ENCODE data around the gene MIB2.

The MIB2 gene

DNA sequence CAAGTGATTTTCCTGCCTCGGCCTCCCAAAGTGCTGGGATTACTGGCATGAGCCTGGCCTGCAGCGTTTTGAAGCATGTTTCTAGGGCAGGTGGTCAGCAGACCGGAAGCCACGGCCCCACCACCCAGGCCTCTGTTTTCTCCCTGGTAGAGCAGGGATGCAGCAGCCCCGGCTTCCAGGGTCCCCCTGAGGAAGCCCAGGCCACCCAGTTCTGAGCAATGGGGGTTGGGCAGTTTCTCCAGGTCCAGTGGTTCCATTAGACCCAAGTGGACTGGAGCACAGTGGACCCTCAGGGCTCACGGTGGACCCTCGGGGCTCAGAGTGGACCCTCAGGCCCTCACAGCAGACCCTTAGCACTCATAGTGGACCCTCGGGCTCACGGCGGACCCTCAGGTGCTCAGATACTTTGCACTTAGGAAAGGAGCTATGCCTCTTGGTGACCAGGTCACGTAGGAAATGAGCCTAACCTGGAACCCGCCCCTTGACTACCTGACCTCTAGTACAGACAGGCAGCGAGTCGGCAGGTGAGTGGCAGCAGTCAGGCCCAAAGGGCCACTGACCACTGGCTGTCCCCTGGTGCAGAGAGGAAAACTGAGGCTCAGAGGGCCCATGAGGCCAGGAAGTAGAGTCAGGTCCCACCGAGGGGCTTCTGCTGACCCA is 10.8 kb upstream of the MIB2 start:
- Histone ChIP-seq H3K36me3 (ENCODE audit: control insufficient read depth, insufficient read depth, low read length) (no peaks in the 10 kb centered on the region), H3K9me3 (ENCODE audit: control insufficient read depth, low read length) (no peaks in the 10 kb centered on the region), H3K27me3 (ENCODE audit: control insufficient read depth, insufficient read depth, low read length, poor library complexity, severe bottlenecking) (peaks cover 42% of the 10 kb centered on the region), H3K27ac (ENCODE audit: insufficient read depth, low read depth, low read length, poor library complexity, severe bottlenecking) (no peak overlapping the region), H3K4me1 (ENCODE audit: control insufficient read depth, insufficient read depth, low read length) (no peaks in the 10 kb centered on the region), H3K4me3 (ENCODE audit: insufficient read depth, low read depth, low read length) (no peak overlapping the region)
- 84 to 86% methylated on average over 15 of the region's 15 CpGs for WGBS, 2 experiments

DNA sequence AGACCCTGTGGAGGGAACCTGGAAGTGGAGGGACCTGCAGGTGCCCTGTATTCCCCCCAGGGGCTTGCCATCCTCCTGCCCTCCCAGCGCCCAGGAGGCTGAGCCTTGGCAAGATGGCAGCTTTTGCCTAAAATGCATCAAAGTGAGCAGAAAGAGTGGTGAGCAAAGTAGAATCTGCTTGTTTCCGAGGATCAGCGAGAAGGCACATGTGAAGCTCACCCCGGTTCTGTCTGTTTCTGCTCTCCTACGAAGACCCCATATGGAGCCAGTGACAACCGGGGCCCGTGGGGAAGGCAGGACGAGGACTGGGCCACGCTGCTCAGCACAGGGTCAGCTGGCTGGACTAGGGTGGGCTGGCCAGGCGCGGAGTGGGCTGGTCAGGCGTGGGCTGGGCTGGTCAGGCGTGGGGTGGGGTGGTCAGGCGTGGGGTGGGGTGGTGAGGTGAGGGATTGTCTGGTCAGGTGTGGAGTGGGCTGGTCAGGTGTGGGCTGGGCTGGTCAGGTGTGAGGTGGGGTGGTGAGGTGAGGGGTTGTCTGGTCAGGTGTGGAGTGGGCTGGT is 10.2 kb upstream of the MIB2 start:
- H3K4me1 ChIP-seq (ENCODE audit: control insufficient read depth, insufficient read depth, low read length), result no peaks in the 10 kb centered on the region
- H3K4me3 ChIP-seq (ENCODE audit: insufficient read depth, low read depth, low read length), result no peak overlapping the region
- WGBS, 2 experiments, result 87% methylated on average over 14 of the region's 14 CpGs
- no peaks in the 10 kb centered on the region for H3K9me3 ChIP-seq (ENCODE audit: control insufficient read depth, low read length)
- peaks cover 40% of the 10 kb centered on the region for H3K27me3 ChIP-seq (ENCODE audit: control insufficient read depth, insufficient read depth, low read length, poor library complexity, severe bottlenecking)
- H3K36me3 ChIP-seq (ENCODE audit: control insufficient read depth, insufficient read depth, low read length), result no peaks in the 10 kb centered on the region
- no peak overlapping the region for H3K27ac ChIP-seq (ENCODE audit: insufficient read depth, low read depth, low read length, poor library complexity, severe bottlenecking)

DNA sequence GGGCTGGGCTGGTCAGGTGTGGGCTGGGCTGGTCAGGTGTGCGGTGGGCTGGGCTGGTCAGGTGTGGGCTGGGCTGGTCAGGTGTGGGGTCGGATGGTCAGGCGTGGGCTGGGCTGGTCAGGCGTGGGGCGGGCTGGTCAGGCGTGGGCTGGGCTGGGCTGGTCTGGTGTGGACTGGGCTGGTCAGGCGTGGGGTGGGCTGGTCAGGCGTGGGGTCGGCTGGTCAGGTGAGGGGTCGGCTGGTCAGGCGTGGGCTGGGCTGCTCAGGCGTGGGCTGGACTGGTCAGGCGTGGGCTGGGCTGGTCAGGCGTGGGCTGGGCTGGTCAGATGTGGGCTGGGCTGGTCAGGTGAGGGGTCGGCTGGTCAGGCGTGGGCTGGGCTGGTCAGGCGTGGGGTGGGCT is 9.6 kb upstream of the MIB2 start:
- no peaks in the 10 kb centered on the region for H3K36me3 ChIP-seq (ENCODE audit: control insufficient read depth, insufficient read depth, low read length)
- H3K4me1 ChIP-seq (ENCODE audit: control insufficient read depth, insufficient read depth, low read length), result no peaks in the 10 kb centered on the region
- H3K27ac ChIP-seq (ENCODE audit: insufficient read depth, low read depth, low read length, poor library complexity, severe bottlenecking), result no peak overlapping the region
- no peak overlapping the region for H3K4me3 ChIP-seq (ENCODE audit: insufficient read depth, low read depth, low read length)
- peaks cover 34% of the 10 kb centered on the region for H3K27me3 ChIP-seq (ENCODE audit: control insufficient read depth, insufficient read depth, low read length, poor library complexity, severe bottlenecking)
- H3K9me3 ChIP-seq (ENCODE audit: control insufficient read depth, low read length), result no peaks in the 10 kb centered on the region
- 90 to 91% methylated on average over 17 of the region's 17 CpGs for WGBS, 2 experiments

DNA sequence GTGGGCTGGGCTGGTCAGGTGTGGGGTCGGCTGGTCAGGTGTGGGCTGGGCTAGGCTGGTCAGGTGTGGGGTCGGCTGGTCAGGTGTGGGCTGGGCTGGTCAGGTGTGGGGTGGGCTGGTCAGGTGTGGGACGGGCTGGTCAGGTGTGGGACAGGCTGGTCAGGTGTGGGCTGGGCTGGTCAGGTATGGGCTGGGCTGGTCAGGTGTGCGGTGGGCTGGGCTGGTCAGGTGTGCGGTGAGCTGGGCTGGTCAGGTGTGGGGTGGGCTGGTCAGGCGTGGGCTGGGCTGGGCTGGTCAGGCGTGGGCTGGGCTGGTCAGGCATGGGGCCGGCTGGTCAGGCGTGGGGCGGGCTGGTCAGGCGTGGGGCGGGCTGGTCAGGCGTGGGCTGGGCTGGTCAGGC is 9.1 kb upstream of the MIB2 start:
- Histone ChIP-seq H3K4me1 (ENCODE audit: control insufficient read depth, insufficient read depth, low read length) (no peaks in the 10 kb centered on the region), H3K27ac (ENCODE audit: insufficient read depth, low read depth, low read length, poor library complexity, severe bottlenecking) (no peak overlapping the region), H3K27me3 (ENCODE audit: control insufficient read depth, insufficient read depth, low read length, poor library complexity, severe bottlenecking) (peaks cover 29% of the 10 kb centered on the region), H3K36me3 (ENCODE audit: control insufficient read depth, insufficient read depth, low read length) (no peaks in the 10 kb centered on the region), H3K9me3 (ENCODE audit: control insufficient read depth, low read length) (no peaks in the 10 kb centered on the region), H3K4me3 (ENCODE audit: insufficient read depth, low read depth, low read length) (no peak overlapping the region)
- whole genome bisulfite sequencing, 2 experiments, result 89 to 92% methylated on average over 13 of the region's 13 CpGs

DNA sequence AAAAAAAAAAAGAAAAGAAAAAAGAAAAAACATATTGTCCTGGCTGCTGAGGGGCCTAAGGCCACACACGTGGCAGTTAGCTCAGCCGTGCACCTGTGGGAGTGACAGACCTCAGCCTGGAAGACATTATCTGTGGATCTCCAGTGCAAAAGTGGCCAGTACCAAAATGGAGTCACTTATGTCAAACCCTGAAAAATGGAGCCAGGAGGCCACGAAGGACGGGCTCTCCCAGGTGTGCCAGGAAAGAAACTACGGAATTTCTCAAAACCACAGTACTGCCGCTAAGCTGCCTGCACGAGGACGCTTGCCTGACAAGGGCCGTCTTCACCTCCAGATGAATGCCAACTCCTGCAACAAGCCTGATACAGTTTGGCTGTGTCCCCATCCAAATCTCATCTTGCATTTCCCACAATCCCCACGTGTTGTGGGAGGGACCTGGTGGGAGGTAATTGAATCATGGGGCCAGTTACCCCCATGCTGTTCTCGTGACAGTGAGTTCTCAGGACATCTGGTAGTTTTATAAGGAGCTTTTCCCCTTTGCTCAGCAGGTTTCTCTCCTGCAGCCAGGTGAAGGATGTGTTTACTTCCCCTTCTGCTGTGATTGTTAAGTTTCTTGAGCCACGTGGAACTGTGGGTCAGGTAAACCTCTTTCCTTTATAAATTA is 5.3 kb upstream of the MIB2 start:
- H3K9me3 ChIP-seq (ENCODE audit: control insufficient read depth, low read length), result no peaks in the 10 kb centered on the region
- no peak overlapping the region for H3K27ac ChIP-seq (ENCODE audit: insufficient read depth, low read depth, low read length, poor library complexity, severe bottlenecking)
- peaks cover 8% of the 10 kb centered on the region for H3K4me1 ChIP-seq (ENCODE audit: control insufficient read depth, insufficient read depth, low read length)
- H3K36me3 ChIP-seq (ENCODE audit: control insufficient read depth, insufficient read depth, low read length), result no peaks in the 10 kb centered on the region
- WGBS, 2 experiments, result 72% methylated on average over 12 of the region's 12 CpGs
- H3K4me3 ChIP-seq (ENCODE audit: insufficient read depth, low read depth, low read length), result no peak overlapping the region
- H3K27me3 ChIP-seq (ENCODE audit: control insufficient read depth, insufficient read depth, low read length, poor library complexity, severe bottlenecking), result no peaks in the 10 kb centered on the region

DNA sequence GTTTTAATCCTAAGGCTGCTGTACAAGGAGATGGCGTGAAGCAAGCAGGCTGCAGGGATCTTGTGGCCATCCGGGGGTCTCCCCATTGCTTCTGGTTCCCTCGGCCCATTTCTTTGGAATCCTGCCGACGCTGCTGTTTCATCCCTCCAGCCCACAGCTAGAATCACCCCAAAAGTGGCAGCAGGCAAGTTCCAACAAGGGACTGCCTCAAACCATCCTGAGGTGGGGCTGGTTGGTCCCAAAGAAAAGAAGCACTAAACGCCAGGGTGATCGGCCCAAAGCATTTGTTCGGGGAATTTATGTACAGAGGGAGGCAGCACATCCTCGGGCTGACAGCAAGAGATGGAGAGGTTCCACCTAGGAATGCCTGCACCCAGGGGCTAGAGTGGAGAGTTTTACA is 4.5 kb upstream of the MIB2 start:
- no peak overlapping the region for H3K4me3 ChIP-seq (ENCODE audit: insufficient read depth, low read depth, low read length)
- H3K9me3 ChIP-seq (ENCODE audit: control insufficient read depth, low read length), result no peaks in the 10 kb centered on the region
- 89 to 90% methylated on average over 9 of the region's 9 CpGs for WGBS, 2 experiments
- H3K4me1 ChIP-seq (ENCODE audit: control insufficient read depth, insufficient read depth, low read length), result peaks cover 8% of the 10 kb centered on the region
- H3K27me3 ChIP-seq (ENCODE audit: control insufficient read depth, insufficient read depth, low read length, poor library complexity, severe bottlenecking), result no peaks in the 10 kb centered on the region
- no peak overlapping the region for H3K27ac ChIP-seq (ENCODE audit: insufficient read depth, low read depth, low read length, poor library complexity, severe bottlenecking)
- H3K36me3 ChIP-seq (ENCODE audit: control insufficient read depth, insufficient read depth, low read length), result no peaks in the 10 kb centered on the region

DNA sequence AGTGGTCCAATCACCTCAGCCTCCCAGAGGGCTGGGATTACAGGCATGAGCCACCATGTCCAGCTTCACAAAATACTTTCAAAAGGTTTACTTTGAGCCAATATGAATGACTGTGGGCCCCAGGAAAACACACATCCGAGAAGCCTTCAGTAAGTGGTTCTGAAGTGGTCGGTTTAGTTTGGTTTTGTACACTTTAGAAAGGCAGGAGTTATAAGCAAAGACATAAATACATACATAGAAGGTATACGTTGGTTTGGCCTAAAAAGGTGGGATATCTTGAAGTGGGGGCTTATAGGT is 3.2 kb upstream of the MIB2 start:
- H3K36me3 ChIP-seq (ENCODE audit: control insufficient read depth, insufficient read depth, low read length), result no peaks in the 10 kb centered on the region
- H3K9me3 ChIP-seq (ENCODE audit: control insufficient read depth, low read length), result no peaks in the 10 kb centered on the region
- peaks cover 15% of the 10 kb centered on the region for H3K4me1 ChIP-seq (ENCODE audit: control insufficient read depth, insufficient read depth, low read length)
- WGBS, 2 experiments, result 91 to 94% methylated on average over 3 of the region's 3 CpGs
- no peak overlapping the region for H3K27ac ChIP-seq (ENCODE audit: insufficient read depth, low read depth, low read length, poor library complexity, severe bottlenecking)
- no peak overlapping the region for H3K4me3 ChIP-seq (ENCODE audit: insufficient read depth, low read depth, low read length)
- no peaks in the 10 kb centered on the region for H3K27me3 ChIP-seq (ENCODE audit: control insufficient read depth, insufficient read depth, low read length, poor library complexity, severe bottlenecking)

DNA sequence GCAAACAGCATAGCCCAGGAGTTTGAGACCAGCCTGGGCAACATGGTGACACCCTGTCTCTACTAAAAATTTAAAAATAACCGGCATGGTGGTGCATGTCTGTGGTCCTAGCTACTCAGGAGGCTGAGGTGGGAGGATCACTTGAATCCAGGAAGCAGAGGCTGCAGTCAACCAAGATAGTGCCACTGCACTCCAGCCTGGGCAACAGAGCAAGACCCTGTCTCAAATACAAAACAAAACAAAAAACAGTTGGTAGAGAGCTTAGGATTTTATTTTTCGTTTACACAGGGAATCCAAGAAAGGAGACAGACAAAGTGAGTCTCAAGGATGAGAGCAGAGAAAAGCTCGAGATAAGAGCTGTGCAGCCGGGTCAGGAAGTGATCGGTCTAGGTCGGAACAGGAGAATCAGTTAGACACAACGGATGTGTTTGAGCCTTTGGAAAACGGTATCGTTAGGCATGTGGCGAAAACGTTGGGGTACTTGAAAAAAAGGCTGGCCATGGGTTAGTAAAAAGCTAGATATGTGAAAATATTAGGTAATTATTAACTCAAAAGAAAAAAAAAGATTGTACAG is 1.7 kb upstream of the MIB2 start:
- Histone ChIP-seq H3K27me3 (ENCODE audit: control insufficient read depth, insufficient read depth, low read length, poor library complexity, severe bottlenecking) (no peaks in the 10 kb centered on the region), H3K9me3 (ENCODE audit: control insufficient read depth, low read length) (no peaks in the 10 kb centered on the region), H3K27ac (ENCODE audit: insufficient read depth, low read depth, low read length, poor library complexity, severe bottlenecking) (no peak overlapping the region), H3K4me1 (ENCODE audit: control insufficient read depth, insufficient read depth, low read length) (peaks cover 16% of the 10 kb centered on the region), H3K4me3 (ENCODE audit: insufficient read depth, low read depth, low read length) (no peak overlapping the region), H3K36me3 (ENCODE audit: control insufficient read depth, insufficient read depth, low read length) (peaks cover under 1% of the 10 kb centered on the region)
- WGBS, 2 experiments, result 85 to 87% methylated on average over 11 of the region's 11 CpGs

DNA sequence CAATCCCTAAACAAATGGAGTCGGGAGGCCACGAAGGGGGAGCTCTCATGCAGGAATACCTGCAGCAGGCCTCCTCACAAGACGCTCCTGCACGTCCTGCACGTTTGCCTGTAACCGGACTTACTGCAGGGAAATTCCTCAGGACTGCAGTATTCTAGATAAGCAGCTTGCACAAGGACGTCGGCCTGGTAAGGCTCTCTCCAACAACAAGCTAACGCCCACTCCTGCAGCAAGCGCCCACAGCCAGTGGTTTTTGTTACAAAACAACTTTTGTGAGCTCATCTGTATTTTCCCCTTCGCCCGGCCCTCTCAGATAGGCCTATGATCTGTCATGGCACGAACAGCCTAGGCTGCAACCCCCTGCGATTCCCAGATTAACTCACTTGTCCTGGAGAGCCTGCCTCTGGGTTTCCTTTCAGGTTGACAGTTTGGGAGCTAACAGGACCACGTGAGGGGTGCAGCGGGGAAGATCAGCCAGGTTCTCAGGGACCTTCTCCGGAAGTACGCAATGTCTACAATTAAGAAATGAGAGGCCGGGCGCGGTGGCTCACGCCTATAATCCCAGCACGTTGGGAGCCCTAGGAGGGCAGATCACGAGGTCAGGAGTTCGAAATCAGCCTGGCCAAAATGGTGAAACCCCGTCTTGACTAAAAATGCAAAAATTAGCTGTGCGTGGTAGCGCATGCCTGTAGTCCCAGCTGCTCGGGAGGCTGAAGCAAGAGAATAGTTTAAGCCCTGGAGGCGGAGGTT is 921 bp upstream of the MIB2 start:
- Histone ChIP-seq H3K27me3 (ENCODE audit: control insufficient read depth, insufficient read depth, low read length, poor library complexity, severe bottlenecking) (no peaks in the 10 kb centered on the region), H3K9me3 (ENCODE audit: control insufficient read depth, low read length) (no peaks in the 10 kb centered on the region), H3K36me3 (ENCODE audit: control insufficient read depth, insufficient read depth, low read length) (peaks cover 4% of the 10 kb centered on the region), H3K4me1 (ENCODE audit: control insufficient read depth, insufficient read depth, low read length) (peaks cover 16% of the 10 kb centered on the region), H3K27ac (ENCODE audit: insufficient read depth, low read depth, low read length, poor library complexity, severe bottlenecking) (peak overlapping the region; percentile 57), H3K4me3 (ENCODE audit: insufficient read depth, low read depth, low read length) (peak overlapping the region; percentile 94)
- 50 to 52% methylated on average over 30 of the region's 30 CpGs for WGBS, 2 experiments

DNA sequence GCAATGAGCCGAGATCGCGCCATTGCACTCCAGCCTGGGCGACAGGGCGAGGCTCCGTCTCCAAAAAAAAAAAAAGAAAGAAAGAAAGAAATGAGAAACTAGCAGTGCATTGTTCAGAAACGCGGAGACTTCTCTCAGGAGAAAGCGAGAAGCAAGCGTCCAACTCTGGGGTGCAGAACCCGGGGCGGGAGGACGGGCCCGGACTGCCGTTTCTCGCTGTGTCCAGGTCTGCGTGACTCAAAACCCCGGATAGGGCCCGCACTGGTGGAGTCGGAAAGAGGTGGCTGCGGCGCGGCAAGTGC is 395 bp upstream of the MIB2 start:
- WGBS, 2 experiments, result 2% methylated on average over 23 of the region's 23 CpGs
- peak overlapping the region; percentile 57 for H3K27ac ChIP-seq (ENCODE audit: insufficient read depth, low read depth, low read length, poor library complexity, severe bottlenecking)
- peaks cover 16% of the 10 kb centered on the region for H3K4me1 ChIP-seq (ENCODE audit: control insufficient read depth, insufficient read depth, low read length)
- H3K9me3 ChIP-seq (ENCODE audit: control insufficient read depth, low read length), result no peaks in the 10 kb centered on the region
- peaks cover 4% of the 10 kb centered on the region for H3K36me3 ChIP-seq (ENCODE audit: control insufficient read depth, insufficient read depth, low read length)
- peak overlapping the region; percentile 94 for H3K4me3 ChIP-seq (ENCODE audit: insufficient read depth, low read depth, low read length)
- no peaks in the 10 kb centered on the region for H3K27me3 ChIP-seq (ENCODE audit: control insufficient read depth, insufficient read depth, low read length, poor library complexity, severe bottlenecking)

All from ectodermal cell (in vitro differentiated cells).